ENCODE results near the gene KLF6.
A peak's percentile ranks its signal among the peaks of the same experiment; 100 is the strongest.

The KLF6 gene

DNA sequence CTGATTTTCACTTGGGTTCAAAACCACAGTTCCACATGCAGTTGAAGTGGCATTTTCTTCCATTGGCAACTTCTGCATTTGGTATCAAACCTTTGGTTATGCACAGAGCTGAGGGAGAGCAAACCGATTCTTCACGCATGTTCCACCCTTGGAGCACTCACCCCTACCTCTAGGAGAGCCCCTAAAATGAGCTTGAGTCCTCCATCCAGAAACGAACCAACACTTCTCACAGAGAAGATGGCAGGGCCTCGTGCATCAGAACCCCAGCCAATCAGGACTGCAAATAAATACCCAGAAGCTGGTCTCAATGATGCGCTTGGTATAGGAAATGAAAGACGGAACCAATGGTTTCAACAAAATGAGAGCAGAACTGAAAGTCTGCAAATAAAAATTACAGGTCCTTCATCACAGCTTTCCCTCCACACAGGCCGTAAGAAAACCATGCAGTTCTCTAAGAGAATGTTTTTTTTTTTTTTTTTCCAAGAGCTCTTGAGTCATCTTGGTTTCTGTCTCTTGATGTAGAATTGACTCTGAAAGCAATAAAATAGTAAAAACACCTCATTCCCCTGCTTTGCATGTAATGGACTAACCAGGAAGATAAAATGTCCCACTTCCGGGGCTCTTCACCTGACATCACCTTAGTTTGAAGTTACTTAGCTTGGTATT lies 23.9 kb downstream of the KLF6 start:
- no peak overlapping the region for H3K4me3 ChIP-seq (ENCODE audit: low read depth, low read length)
- H3K9me3 ChIP-seq: no peaks in the 10 kb centered on the region
- peaks cover 16% of the 10 kb centered on the region for H3K4me1 ChIP-seq
- DNase-seq: no peak
- TF ChIP-seq, protein P1, sequence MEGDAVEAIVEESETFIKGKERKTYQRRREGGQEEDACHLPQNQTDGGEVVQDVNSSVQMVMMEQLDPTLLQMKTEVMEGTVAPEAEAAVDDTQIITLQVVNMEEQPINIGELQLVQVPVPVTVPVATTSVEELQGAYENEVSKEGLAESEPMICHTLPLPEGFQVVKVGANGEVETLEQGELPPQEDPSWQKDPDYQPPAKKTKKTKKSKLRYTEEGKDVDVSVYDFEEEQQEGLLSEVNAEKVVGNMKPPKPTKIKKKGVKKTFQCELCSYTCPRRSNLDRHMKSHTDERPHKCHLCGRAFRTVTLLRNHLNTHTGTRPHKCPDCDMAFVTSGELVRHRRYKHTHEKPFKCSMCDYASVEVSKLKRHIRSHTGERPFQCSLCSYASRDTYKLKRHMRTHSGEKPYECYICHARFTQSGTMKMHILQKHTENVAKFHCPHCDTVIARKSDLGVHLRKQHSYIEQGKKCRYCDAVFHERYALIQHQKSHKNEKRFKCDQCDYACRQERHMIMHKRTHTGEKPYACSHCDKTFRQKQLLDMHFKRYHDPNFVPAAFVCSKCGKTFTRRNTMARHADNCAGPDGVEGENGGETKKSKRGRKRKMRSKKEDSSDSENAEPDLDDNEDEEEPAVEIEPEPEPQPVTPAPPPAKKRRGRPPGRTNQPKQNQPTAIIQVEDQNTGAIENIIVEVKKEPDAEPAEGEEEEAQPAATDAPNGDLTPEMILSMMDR (IDR thresholded peaks at IDR 0.05; ENCODE audit: low read depth, low read length): no peak
- no peaks in the 10 kb centered on the region for H3K36me3 ChIP-seq
- H3K27me3 ChIP-seq: peaks cover 7% of the 10 kb centered on the region

DNA sequence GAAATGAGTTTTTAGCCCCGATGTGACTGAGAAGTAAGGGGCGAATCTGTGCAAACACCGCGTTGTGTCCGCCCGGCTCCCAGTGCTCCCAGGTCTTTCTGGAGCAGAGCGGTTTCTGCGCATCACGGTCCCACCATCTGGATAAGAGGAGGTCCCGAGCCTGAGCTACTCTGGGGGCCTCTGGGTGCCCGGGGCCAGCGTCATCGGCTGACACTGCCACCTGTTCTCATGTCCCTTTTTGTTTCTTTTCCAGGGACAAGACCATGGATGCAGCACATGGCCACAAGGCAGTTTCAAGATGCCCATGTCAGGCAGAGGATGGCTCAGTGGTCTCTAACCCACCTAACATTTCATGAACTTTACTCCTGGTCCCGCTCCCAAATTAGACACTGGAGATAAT lies 24.9 kb downstream of the KLF6 start:
- Histone ChIP-seq H3K4me3 (ENCODE audit: low read depth, low read length) (no peak overlapping the region), H3K36me3 (no peaks in the 10 kb centered on the region), H3K9me3 (no peaks in the 10 kb centered on the region), H3K4me1 (peaks cover 22% of the 10 kb centered on the region), H3K27me3 (peaks cover 7% of the 10 kb centered on the region)
- TF ChIP-seq, protein P1 (IDR thresholded peaks at IDR 0.05; ENCODE audit: low read depth, low read length): no peak
- no peak for DNase-seq

GRCh38 chr10:3759397-3759796 lies 25.6 kb downstream of the KLF6 start:
- TF ChIP-seq, protein P1 (IDR thresholded peaks at IDR 0.05; ENCODE audit: low read depth, low read length): no peak
- Histone ChIP-seq H3K4me3 (ENCODE audit: low read depth, low read length) (no peak overlapping the region), H3K27me3 (peaks cover 7% of the 10 kb centered on the region), H3K36me3 (no peaks in the 10 kb centered on the region), H3K4me1 (peaks cover 23% of the 10 kb centered on the region), H3K9me3 (no peaks in the 10 kb centered on the region)
- DNase-seq: no peak

DNA sequence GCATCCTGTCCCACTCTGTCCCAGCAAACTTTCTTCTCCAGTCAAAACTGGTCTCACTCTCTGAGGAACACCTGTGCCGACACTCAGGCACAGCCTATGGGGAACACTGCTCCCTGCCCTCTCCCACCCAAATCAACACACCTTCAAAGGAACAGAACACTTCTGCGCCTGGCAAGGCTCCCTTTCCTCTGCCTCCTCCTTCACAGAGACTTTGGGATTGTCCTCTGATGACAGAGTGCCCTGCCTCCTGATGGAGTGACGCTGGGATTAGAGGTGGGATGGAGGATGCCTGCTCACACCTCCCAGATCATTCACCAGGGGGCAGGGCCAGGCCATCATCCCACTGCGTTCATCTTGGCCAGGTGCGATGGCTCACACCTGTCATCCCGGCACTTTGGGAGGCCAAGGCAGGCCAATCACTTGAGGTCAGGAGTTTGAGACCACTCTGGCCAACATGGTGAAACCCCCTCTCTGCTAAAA lies 26.5 kb downstream of the KLF6 start:
- Histone ChIP-seq H3K4me3 (ENCODE audit: low read depth, low read length) (no peak overlapping the region), H3K27me3 (peaks cover 7% of the 10 kb centered on the region), H3K4me1 (peaks cover 23% of the 10 kb centered on the region), H3K36me3 (no peaks in the 10 kb centered on the region), H3K9me3 (no peaks in the 10 kb centered on the region)
- TF ChIP-seq, protein P1 (IDR thresholded peaks at IDR 0.05; ENCODE audit: low read depth, low read length): no peak
- no peak for DNase-seq

DNA sequence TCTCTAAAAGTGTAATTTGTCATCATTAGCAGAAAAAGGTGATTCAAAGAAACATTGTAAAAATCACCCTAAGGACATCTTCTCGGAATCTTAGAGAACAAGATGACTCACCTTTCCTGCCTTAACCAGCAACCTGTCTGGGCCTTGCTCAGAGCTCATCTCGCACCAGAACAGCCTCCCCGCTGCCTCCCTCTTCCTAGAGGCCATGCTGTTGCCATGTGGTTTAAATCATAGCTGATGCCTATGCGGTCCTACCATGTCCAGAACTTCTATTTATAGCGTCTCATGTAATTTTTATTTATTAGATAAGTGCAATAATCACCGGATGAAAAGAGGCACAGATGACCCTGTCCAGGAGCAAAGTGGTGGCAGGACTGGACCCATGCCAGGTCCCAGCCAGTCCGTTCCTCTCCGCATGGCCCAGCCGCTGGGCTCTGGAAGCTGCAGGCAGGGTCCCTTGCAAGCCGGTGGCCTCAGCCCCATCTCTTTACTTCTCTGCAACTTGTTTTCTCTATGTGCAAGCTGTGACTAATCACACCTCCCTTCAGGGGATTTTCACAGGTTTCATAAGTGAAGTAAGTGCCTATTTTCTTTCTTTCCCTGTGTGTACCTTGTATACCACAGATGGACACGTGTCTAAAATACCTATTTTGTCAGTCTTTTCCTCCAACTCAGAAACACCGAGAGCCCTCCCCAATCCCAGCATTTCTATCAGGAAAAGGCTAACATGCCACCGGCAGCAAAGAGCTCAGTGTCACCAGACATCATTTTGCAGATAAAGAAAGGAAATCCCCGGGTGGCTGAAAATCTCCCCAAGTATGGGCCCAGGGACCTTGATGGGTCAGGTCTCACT lies 27.1 kb downstream of the KLF6 start:
- H3K36me3 ChIP-seq: no peaks in the 10 kb centered on the region
- no peak overlapping the region for H3K4me3 ChIP-seq (ENCODE audit: low read depth, low read length)
- TF ChIP-seq, protein P1 (IDR thresholded peaks at IDR 0.05; ENCODE audit: low read depth, low read length): no peak
- no peaks in the 10 kb centered on the region for H3K9me3 ChIP-seq
- peaks cover 23% of the 10 kb centered on the region for H3K4me1 ChIP-seq
- peak; percentile 88 for DNase-seq
- peaks cover 7% of the 10 kb centered on the region for H3K27me3 ChIP-seq

- DNase-seq: no peak
- Histone ChIP-seq H3K4me3 (ENCODE audit: low read depth, low read length) (no peak overlapping the region), H3K27me3 (peaks cover 7% of the 10 kb centered on the region), H3K4me1 (peaks cover 23% of the 10 kb centered on the region), H3K9me3 (no peaks in the 10 kb centered on the region), H3K36me3 (no peaks in the 10 kb centered on the region)
- TF ChIP-seq, protein P1 (IDR thresholded peaks at IDR 0.05; ENCODE audit: low read depth, low read length): no peak
Observed at GRCh38 chr10:3757250-3757637, 27.8 kb downstream of the KLF6 start.

Measured in BE2C (cell line).